ENCODE results near the gene PCARE.

- TF ChIP-seq CTCF (IDR thresholded peaks at IDR 0.05) (no peak), POLR2A (IDR thresholded peaks at IDR 0.05) (no peak)
Observed at GRCh38 chr2:29055601-29056000, 18.7 kb downstream of the PCARE start.
